Cardiac muscle cell (in vitro differentiated cells and primary cell): Measurements from ENCODE around the gene MAN1C1. TPM values are rescaled to one million over a fixed set of nuclear protein-coding genes. Genes with fewer than 3 reads are reported as not detected.

ENCODE experiments used
- DNase-seq, 2 donors: peaks; one replicate each; pipeline versions ENCODE4 v3.0.0 to v3.0.0-alpha.2; 2010 to 2017; ENCODE audit warnings: low read depth in 1 of 2, low spot score in 1 of 2
- H3K27ac ChIP-seq: fragments of 200-600 bp; sonication (generic); 2 replicates; pipeline ENCODE4 v1.5.1; 2016
- H3K27me3 ChIP-seq: fragments of 200-600 bp; sonication (generic); 2 replicates; pipeline ENCODE4 v1.6.0; 2016; ENCODE audit warnings: control low read depth
- H3K36me3 ChIP-seq: fragments of 200-600 bp; sonication (generic); 2 replicates; pipeline ENCODE4 v1.5.1; 2016; ENCODE audit warnings: control low read depth
- H3K4me1 ChIP-seq: fragments of 200-600 bp; sonication (generic); 2 replicates; pipeline ENCODE4 v1.8.1; 2017; ENCODE audit warnings: low read depth, mild to moderate bottlenecking, mixed run types
- H3K4me3 ChIP-seq: fragments of 200-600 bp; sonication (generic); 2 replicates; pipeline ENCODE4 v1.5.1; 2016; ENCODE audit warnings: mild to moderate bottlenecking
- H3K9me3 ChIP-seq: fragments of 200-600 bp; sonication (generic); 2 replicates; pipeline ENCODE4 v1.5.1; 2017; ENCODE audit warnings: low read depth, mild to moderate bottlenecking, control low read depth
- polyA plus RNA-seq: library from polyadenylated mRNA; unstranded; fragments of >200 nt; fragmentation: Nextera tagmentation; extraction: Ambion mirVana; gene quantifications from 2 replicates; pipeline ENCODE4 v1.2.1, GENCODE V29; 2016
- total RNA-seq: library from RNA; depleted of rRNA; stranded (reverse); fragments of >200 nt; gene quantifications from 2 replicates; pipeline ENCODE4 v1.2.3, GENCODE V29; 2016
- TF ChIP-seq, protein P1 (sequence below): IDR thresholded peaks from 2 replicates; pipeline ENCODE4 v1.5.1; 2012; ENCODE audit warnings: low read depth, mild to moderate bottlenecking, low read length

MAN1C1 gene
- total and polyA plus RNA-seq, 2 experiments from 2014 or later: 88.8 to 118 TPM

DNA sequence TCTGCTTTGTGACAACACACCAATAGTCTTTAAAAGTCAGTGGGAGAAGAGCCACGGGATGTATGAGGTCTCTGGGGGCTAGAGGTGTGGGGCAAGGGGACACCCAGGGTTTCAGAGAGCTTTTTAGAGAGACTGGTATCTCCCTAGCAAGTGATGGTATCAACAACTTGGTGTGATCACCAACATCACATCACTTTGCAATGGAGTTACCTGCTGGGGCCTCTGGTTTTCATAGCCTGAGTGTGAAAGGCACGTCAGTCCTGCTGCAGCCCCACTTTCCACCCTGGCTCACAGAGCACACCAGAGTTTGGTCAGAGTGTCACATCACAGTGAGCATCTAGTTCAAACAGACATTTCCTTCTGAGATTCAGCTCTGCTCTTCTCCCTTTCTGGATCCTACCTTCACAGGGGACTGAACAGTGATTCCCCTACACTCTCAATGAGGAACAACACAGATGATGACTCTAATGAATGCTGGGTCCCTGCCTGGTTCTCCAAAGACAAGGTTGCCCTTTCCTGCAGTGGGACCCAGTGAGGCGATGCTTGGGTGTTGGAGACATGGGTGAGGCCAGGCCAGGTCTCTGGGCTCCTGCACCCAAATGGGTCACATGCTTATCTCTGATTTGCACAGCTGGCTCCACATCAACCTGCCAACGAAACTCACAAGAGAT is 2.0 kb upstream of the MAN1C1 start:
- H3K9me3 ChIP-seq: no peaks in the 10 kb centered on the region
- no peak overlapping the region for H3K27ac ChIP-seq
- no peak overlapping the region for H3K4me3 ChIP-seq
- no peaks in the 10 kb centered on the region for H3K36me3 ChIP-seq
- peaks cover 10% of the 10 kb centered on the region for H3K4me1 ChIP-seq
- DNase-seq: no peak
- peaks cover 14% of the 10 kb centered on the region for H3K27me3 ChIP-seq
- TF ChIP-seq, protein P1, sequence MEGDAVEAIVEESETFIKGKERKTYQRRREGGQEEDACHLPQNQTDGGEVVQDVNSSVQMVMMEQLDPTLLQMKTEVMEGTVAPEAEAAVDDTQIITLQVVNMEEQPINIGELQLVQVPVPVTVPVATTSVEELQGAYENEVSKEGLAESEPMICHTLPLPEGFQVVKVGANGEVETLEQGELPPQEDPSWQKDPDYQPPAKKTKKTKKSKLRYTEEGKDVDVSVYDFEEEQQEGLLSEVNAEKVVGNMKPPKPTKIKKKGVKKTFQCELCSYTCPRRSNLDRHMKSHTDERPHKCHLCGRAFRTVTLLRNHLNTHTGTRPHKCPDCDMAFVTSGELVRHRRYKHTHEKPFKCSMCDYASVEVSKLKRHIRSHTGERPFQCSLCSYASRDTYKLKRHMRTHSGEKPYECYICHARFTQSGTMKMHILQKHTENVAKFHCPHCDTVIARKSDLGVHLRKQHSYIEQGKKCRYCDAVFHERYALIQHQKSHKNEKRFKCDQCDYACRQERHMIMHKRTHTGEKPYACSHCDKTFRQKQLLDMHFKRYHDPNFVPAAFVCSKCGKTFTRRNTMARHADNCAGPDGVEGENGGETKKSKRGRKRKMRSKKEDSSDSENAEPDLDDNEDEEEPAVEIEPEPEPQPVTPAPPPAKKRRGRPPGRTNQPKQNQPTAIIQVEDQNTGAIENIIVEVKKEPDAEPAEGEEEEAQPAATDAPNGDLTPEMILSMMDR: no peak

DNA sequence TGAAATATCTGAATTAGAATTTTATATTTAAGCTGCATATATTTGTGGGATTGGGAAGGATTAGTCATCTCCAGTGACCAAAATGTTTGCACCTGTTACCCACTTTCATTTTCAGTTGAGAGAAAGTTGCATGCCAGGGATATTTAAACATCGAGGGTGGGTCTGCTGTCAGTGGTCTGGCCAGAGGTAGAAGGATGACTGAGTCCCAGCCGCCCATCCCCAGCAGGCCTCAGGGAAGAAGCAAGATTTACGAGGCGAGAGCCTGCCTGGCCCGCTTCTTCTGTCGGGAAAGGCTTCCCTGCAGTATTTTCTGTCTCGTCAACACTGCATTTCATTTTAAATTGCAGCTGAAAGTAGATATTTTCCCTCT is 1.4 kb upstream of the MAN1C1 start:
- Histone ChIP-seq H3K4me1 (peaks cover 10% of the 10 kb centered on the region), H3K4me3 (no peak overlapping the region), H3K27me3 (peaks cover 14% of the 10 kb centered on the region), H3K9me3 (no peaks in the 10 kb centered on the region), H3K36me3 (no peaks in the 10 kb centered on the region), H3K27ac (no peak overlapping the region)
- no peak for DNase-seq
- TF ChIP-seq, protein P1: no peak

DNA sequence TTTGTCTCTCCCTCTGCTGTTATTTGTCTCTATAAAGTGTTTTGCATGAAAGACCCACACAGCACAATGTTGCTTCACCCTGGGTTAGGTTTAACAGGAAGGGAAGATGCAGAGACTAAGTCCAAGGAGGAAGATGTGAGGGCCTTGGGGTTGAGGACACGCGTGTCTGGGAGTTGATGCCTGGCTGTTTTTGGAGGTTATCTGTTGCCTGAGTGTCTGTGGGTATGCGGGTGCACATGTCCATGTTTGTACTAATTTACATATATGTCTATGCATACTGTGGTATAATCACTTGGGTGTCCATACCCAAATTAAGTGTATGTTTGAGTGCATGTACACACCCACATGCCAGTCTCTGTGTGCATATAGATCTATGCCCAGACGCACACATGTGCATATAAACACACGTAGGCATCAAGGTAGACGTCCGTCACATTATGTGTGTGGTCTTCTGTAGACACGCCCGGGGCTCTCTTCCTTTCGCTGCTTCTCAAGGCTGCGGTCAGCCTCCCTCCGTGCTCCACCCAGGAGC is 962 bp upstream of the MAN1C1 start:
- Histone ChIP-seq H3K4me3 (peak overlapping the region; percentile 40), H3K27ac (no peak overlapping the region), H3K4me1 (peaks cover 14% of the 10 kb centered on the region), H3K36me3 (no peaks in the 10 kb centered on the region), H3K27me3 (peaks cover 14% of the 10 kb centered on the region), H3K9me3 (no peaks in the 10 kb centered on the region)
- TF ChIP-seq, protein P1: no peak
- DNase-seq: no peak

DNA sequence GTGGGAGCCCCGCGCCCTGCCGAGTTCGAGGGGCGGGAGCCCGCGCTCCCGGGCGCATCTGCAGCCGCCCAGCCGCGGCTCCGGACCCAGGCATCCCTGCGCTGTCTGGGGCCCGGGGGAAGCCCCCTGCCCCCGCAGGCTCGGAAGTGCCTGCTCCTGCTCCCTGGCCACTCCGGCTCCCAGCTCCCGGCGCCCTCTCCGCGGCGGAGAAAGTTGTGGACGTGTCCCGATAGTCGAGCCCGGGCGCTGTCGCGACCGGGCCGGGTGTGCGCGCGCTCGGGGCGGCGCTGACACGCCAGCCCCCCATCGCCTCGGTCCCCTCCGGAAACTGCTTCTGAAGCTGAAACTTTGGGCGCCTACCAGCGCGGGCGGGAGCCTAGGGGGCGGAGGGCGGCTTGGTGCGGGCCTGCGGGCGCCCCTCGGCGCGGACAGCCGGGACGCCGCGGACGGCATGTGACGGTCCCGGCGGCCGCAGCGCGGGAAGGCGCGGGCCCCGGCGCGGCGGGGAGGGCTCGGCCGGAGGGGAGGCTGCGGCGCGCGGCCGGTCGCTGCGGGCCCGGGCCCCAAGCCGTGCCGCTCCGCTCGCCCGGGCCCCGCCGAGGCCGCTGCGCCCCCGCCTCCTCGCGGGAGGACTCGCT is 515 bp downstream of the MAN1C1 start:
- Histone ChIP-seq H3K4me3 (peak overlapping the region; percentile 92), H3K27ac (no peak overlapping the region), H3K9me3 (no peaks in the 10 kb centered on the region), H3K27me3 (peaks cover 14% of the 10 kb centered on the region), H3K36me3 (no peaks in the 10 kb centered on the region), H3K4me1 (peaks cover 21% of the 10 kb centered on the region)
- peak in 1 of 2 donors; percentile 39 for DNase-seq
- TF ChIP-seq, protein P1: no peak

DNA sequence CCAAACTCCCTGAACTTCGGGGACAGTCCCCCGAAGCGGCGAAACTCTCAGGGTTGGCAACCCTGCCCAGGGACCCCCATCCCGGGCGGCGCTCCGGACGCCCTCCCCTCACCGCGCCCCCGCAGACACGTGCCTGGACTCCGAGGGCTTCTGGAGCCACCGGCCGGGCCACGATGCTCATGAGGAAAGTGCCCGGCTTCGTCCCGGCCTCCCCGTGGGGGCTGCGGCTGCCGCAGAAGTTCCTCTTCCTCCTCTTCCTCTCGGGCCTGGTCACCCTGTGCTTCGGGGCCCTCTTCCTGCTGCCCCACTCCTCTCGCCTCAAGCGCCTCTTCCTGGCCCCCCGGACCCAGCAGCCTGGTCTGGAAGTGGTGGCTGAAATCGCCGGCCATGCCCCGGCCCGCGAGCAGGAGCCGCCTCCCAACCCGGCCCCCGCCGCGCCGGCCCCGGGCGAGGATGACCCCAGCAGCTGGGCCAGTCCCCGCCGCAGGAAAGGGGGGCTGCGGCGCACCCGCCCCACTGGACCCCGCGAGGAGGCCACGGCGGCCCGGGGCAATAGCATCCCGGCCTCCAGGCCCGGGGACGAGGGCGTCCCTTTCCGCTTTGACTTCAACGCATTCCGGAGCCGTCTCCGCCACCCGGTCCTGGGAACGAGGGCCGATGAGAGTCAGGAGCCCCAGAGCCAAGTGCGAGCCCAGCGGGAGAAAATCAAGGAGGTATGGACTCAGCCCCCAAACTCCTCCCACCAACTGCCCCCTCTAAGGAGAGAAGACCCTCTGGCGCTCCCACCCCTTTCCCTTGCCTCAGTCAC is 1.2 kb downstream of the MAN1C1 start:
- Histone ChIP-seq H3K4me1 (peaks cover 26% of the 10 kb centered on the region), H3K27me3 (peaks cover 14% of the 10 kb centered on the region), H3K36me3 (no peaks in the 10 kb centered on the region), H3K9me3 (no peaks in the 10 kb centered on the region), H3K4me3 (peak overlapping the region; percentile 92), H3K27ac (no peak overlapping the region)
- TF ChIP-seq, protein P1: no peak
- peak in 1 of 2 donors; percentile 57 for DNase-seq
